ENCODE results near the gene MLLT6.

MLLT6 gene

DNA sequence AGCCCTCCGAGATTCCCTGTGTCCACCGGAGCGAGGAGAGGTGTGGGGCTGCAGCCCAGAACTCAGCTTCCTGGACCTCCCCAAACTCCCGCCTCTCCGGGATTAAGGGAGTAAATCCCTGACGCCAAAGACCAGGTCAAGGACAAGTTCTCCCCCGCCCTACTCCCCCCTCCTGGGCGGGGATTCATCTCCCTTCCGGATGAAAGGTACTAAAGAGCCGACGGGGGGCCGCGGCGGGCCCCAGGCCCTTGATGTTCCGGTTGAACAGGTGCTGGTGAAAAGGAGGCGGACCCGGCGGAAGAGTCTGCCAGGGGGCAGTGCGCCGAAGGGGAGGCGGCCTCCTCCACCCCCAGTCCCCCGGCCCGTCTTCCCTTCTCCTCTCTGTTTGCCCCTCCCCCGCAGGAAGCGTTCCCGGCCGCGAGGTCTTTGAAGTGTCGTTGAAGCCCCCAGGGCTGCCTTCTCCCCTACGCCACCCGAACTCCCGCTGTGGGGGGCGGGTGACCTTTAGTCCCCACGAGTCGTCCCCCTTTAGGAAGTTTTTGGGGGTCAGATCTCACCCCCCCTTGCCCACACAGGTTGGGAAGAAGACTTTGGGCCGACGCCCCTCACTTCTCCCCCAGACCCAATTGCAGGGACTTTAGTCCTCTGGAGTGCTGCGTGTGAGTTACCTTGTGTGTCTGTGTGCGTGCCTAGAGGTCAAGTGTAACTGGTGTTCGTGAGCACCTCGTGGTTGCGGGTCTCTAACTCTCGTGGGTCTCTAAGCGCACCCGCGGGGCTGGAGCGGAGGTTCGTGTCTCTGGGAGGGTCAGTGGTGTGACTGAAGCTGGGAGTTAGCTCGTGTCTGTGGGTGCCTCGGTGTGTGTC is 1.1 kb upstream of the MLLT6 start:
- H3K27me3 ChIP-seq (replicated peaks in 2 of 5; ENCODE audit: control insufficient read depth in 4 of 5, insufficient read depth in 5 of 5, low read length in 4 of 5) = no peaks in the 10 kb centered on the region
- peak overlapping the region; percentile 69 to 96 (median 86) for H3K4me3 ChIP-seq (ENCODE audit: control insufficient read depth in 1 of 7, extremely low read depth in 1 of 7, insufficient read depth in 4 of 7, low read depth in 2 of 7, low read length in 6 of 7)
- POLR2A ChIA-PET = no interaction called here
- CTCF ChIA-PET = interaction anchor here (0.6 to 4.3 kb wide), 3 partner anchors 16 to 27 kb away, joined by 4 to 18 read pairs (median 16); no protein-coding TSS in a partner anchor
- peak overlapping the region; percentile 72 to 86 for H3K27ac ChIP-seq (ENCODE audit: insufficient read depth in 1 of 2, low read depth in 1 of 2, low read length in 2 of 2, poor library complexity in 1 of 2, severe bottlenecking in 2 of 2)
- H3K9me3 ChIP-seq (ENCODE audit: control extremely low read depth in 1 of 5, control insufficient read depth in 4 of 5, insufficient read depth in 2 of 5, low read depth in 1 of 5, low read length in 4 of 5) = no peaks in the 10 kb centered on the region
- H3K4me1 ChIP-seq (ENCODE audit: control extremely low read depth in 1 of 4, control insufficient read depth in 4 of 4, insufficient read depth in 4 of 4, low read length in 3 of 4) = peaks cover 4 to 63% (median 48%) of the 10 kb centered on the region in 4 experiments
- WGBS (ENCODE audit: insufficient coverage) = 0% methylated on average over 23 of the region's 50 CpGs
- peaks cover 0 to 13% (median 8%) of the 10 kb centered on the region in 4 experiments for H3K36me3 ChIP-seq (ENCODE audit: control insufficient read depth in 4 of 4, insufficient read depth in 4 of 4, low read length in 3 of 4)
- peak; percentile 58 to 73 (median 66) for DNase-seq

DNA sequence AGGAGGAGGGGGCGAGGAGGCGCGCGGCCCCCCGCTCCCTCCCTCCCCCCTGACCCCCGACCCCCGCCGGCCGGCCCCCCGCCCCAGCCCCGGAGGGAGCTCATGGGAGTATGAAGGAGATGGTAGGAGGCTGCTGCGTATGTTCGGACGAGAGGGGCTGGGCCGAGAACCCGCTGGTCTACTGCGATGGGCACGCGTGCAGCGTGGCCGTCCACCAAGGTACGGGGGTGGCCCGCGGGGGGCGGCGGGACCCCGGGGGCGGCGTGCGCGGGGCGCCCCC is 390 bp downstream of the MLLT6 start:
- no peak for DNase-seq
- Histone ChIP-seq H3K36me3 (ENCODE audit: control insufficient read depth in 4 of 4, insufficient read depth in 4 of 4, low read length in 3 of 4) (peaks cover 0 to 23% (median 20%) of the 10 kb centered on the region in 4 experiments), H3K27ac (ENCODE audit: insufficient read depth in 1 of 2, low read depth in 1 of 2, low read length in 2 of 2, poor library complexity in 1 of 2, severe bottlenecking in 2 of 2) (no peak overlapping the region), H3K9me3 (ENCODE audit: control extremely low read depth in 1 of 5, control insufficient read depth in 4 of 5, insufficient read depth in 2 of 5, low read depth in 1 of 5, low read length in 4 of 5) (no peaks in the 10 kb centered on the region), H3K4me1 (ENCODE audit: control extremely low read depth in 1 of 4, control insufficient read depth in 4 of 4, insufficient read depth in 4 of 4, low read length in 3 of 4) (peaks cover 4 to 68% (median 52%) of the 10 kb centered on the region in 4 experiments), H3K27me3 (replicated peaks in 2 of 5; ENCODE audit: control insufficient read depth in 4 of 5, insufficient read depth in 5 of 5, low read length in 4 of 5) (no peaks in the 10 kb centered on the region), H3K4me3 (ENCODE audit: control insufficient read depth in 1 of 7, extremely low read depth in 1 of 7, insufficient read depth in 4 of 7, low read depth in 2 of 7, low read length in 6 of 7) (peak overlapping the region; percentile 51 to 96 (median 86))
- POLR2A ChIA-PET = interaction anchor here (0.6 to 0.7 kb wide), 2 partner anchors 19 to 20 kb away, joined by 3 to 5 read pairs; no protein-coding TSS in a partner anchor
- CTCF ChIA-PET = interaction anchor here (3.0 to 4.3 kb wide), 2 partner anchors 19 to 28 kb away, joined by 16 to 18 read pairs; no protein-coding TSS in a partner anchor
- WGBS (ENCODE audit: insufficient coverage) = 0% methylated on average over 5 of the region's 32 CpGs

DNA sequence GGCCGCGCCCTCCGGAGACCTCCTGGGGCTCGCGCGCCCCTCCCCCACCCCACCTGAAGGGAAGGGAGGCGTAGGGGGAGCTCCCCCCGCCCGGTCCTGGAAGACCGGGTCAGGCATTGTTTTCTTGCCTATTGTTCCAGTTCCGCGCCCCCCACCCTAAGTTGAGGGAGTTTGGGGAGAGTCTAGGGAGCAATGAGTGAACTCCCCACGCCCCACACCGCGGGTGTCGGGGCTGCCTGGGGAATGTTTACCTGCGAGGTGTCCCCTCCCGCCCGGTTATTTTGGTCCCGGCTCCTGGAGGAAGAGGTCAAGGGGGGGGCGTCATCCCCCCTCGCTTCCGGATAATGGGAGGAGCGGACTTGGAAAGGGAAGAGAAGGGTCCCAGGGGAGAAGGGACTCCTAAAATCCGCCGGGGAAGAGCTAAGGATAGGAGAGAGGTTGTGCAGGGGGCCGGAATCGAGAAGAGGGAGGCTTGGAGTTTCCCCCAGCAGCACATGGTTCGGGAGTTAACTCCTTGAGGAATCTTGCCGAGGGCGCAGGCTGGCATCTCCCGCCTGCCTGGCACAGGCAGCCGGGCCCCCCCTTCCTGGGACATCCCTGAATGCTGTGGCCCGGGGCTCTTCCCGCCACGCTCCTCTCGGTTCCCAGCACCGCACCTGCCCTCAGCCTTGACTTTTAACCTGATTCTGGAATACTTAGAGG is 881 bp downstream of the MLLT6 start:
- DNase-seq = no peak
- WGBS (ENCODE audit: insufficient coverage) = 0% methylated on average over 22 of the region's 38 CpGs
- no peaks in the 10 kb centered on the region for H3K27me3 ChIP-seq (replicated peaks in 2 of 5; ENCODE audit: control insufficient read depth in 4 of 5, insufficient read depth in 5 of 5, low read length in 4 of 5)
- no peaks in the 10 kb centered on the region for H3K9me3 ChIP-seq (ENCODE audit: control extremely low read depth in 1 of 5, control insufficient read depth in 4 of 5, insufficient read depth in 2 of 5, low read depth in 1 of 5, low read length in 4 of 5)
- ChIA-PET CTCF (interaction anchor here (1.0 to 4.3 kb wide), 3 partner anchors 18 to 29 kb away, joined by 5 to 18 read pairs (median 16); no protein-coding TSS in a partner anchor), POLR2A (interaction anchor here (1.5 kb wide), 1 partner anchor 18 kb away, joined by 7 read pairs; no protein-coding TSS in a partner anchor)
- H3K27ac ChIP-seq (ENCODE audit: insufficient read depth in 1 of 2, low read depth in 1 of 2, low read length in 2 of 2, poor library complexity in 1 of 2, severe bottlenecking in 2 of 2) = peak overlapping the region in 1 of 2 experiments; percentile 70
- peaks cover 0 to 24% (median 23%) of the 10 kb centered on the region in 4 experiments for H3K36me3 ChIP-seq (ENCODE audit: control insufficient read depth in 4 of 4, insufficient read depth in 4 of 4, low read length in 3 of 4)
- H3K4me3 ChIP-seq (ENCODE audit: control insufficient read depth in 1 of 7, extremely low read depth in 1 of 7, insufficient read depth in 4 of 7, low read depth in 2 of 7, low read length in 6 of 7) = peak overlapping the region; percentile 51 to 96 (median 86)
- H3K4me1 ChIP-seq (ENCODE audit: control extremely low read depth in 1 of 4, control insufficient read depth in 4 of 4, insufficient read depth in 4 of 4, low read length in 3 of 4) = peaks cover 3 to 70% (median 55%) of the 10 kb centered on the region in 4 experiments

DNA sequence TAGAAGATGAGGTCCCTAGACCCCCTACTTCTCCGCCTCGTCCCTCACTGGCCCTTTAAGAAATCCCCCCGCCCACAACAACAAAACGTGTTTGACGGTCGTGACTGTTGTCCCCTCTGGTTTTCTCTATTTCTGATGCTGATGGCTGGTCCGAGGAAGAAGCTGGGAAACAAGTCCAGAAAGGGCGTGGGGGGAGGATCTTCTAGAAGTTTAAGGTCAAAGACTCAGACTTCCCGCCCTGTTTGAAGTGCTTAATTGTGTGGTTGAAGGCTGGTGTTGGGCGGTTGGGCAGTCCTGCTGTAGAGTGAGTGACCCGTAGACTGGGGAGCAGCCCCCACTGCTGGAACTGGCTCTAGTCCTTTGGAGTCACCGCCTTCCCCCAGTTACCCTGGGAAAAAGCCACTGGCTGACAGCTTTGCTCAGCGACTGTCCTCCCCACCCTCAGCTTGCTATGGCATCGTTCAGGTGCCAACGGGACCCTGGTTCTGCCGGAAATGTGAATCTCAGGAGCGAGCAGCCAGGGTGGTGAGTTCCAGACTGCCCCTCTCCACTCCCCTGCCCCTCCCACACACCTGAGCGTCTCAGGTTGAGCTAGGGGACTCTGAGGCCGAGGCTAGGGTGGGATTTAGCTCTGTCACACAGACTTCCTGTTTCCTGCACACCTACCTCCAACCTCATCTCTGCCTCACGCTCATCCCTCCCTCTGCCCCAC is 1.6 kb downstream of the MLLT6 start:
- POLR2A ChIA-PET = interaction anchor here (1.5 kb wide), 1 partner anchor 17 kb away, joined by 7 read pairs; no protein-coding TSS in a partner anchor
- Histone ChIP-seq H3K4me3 (ENCODE audit: control insufficient read depth in 1 of 7, extremely low read depth in 1 of 7, insufficient read depth in 4 of 7, low read depth in 2 of 7, low read length in 6 of 7) (peak overlapping the region; percentile 51 to 96 (median 86)), H3K27ac (ENCODE audit: insufficient read depth in 1 of 2, low read depth in 1 of 2, low read length in 2 of 2, poor library complexity in 1 of 2, severe bottlenecking in 2 of 2) (no peak overlapping the region), H3K36me3 (ENCODE audit: control insufficient read depth in 4 of 4, insufficient read depth in 4 of 4, low read length in 3 of 4) (peaks cover 0 to 31% (median 23%) of the 10 kb centered on the region in 4 experiments), H3K4me1 (ENCODE audit: control extremely low read depth in 1 of 4, control insufficient read depth in 4 of 4, insufficient read depth in 4 of 4, low read length in 3 of 4) (peaks cover 0 to 70% (median 55%) of the 10 kb centered on the region in 4 experiments), H3K9me3 (ENCODE audit: control extremely low read depth in 1 of 5, control insufficient read depth in 4 of 5, insufficient read depth in 2 of 5, low read depth in 1 of 5, low read length in 4 of 5) (no peaks in the 10 kb centered on the region), H3K27me3 (replicated peaks in 2 of 5; ENCODE audit: control insufficient read depth in 4 of 5, insufficient read depth in 5 of 5, low read length in 4 of 5) (no peaks in the 10 kb centered on the region)
- DNase-seq = no peak
- WGBS (ENCODE audit: insufficient coverage) = 56% methylated on average over 7 of the region's 20 CpGs
- CTCF ChIA-PET = interaction anchor here (0.6 to 4.3 kb wide), 5 partner anchors 17 to 41 kb away, joined by 3 to 18 read pairs (median 5); no protein-coding TSS in a partner anchor

GRCh38 chr17:38707678-38708351 is 2.7 kb downstream of the MLLT6 start:
- POLR2A ChIA-PET = no interaction called here
- H3K36me3 ChIP-seq (ENCODE audit: control insufficient read depth in 4 of 4, insufficient read depth in 4 of 4, low read length in 3 of 4) = peaks cover 0 to 41% (median 30%) of the 10 kb centered on the region in 4 experiments
- no peak overlapping the region for H3K27ac ChIP-seq (ENCODE audit: insufficient read depth in 1 of 2, low read depth in 1 of 2, low read length in 2 of 2, poor library complexity in 1 of 2, severe bottlenecking in 2 of 2)
- H3K27me3 ChIP-seq (replicated peaks in 2 of 5; ENCODE audit: control insufficient read depth in 4 of 5, insufficient read depth in 5 of 5, low read length in 4 of 5) = no peaks in the 10 kb centered on the region
- WGBS (ENCODE audit: insufficient coverage) = 94% methylated on average over 18 of the region's 21 CpGs
- no peak overlapping the region for H3K4me3 ChIP-seq (ENCODE audit: control insufficient read depth in 1 of 7, extremely low read depth in 1 of 7, insufficient read depth in 4 of 7, low read depth in 2 of 7, low read length in 6 of 7)
- no peaks in the 10 kb centered on the region for H3K9me3 ChIP-seq (ENCODE audit: control extremely low read depth in 1 of 5, control insufficient read depth in 4 of 5, insufficient read depth in 2 of 5, low read depth in 1 of 5, low read length in 4 of 5)
- CTCF ChIA-PET = interaction anchor here (0.9 to 4.3 kb wide), 3 partner anchors 16 to 24 kb away, joined by 3 to 25 read pairs (median 18); no protein-coding TSS in a partner anchor
- peaks cover 0 to 70% (median 57%) of the 10 kb centered on the region in 4 experiments for H3K4me1 ChIP-seq (ENCODE audit: control extremely low read depth in 1 of 4, control insufficient read depth in 4 of 4, insufficient read depth in 4 of 4, low read length in 3 of 4)
- DNase-seq = no peak

GRCh38 chr17:38709104-38709820 is 4.2 kb downstream of the MLLT6 start:
- Histone ChIP-seq H3K4me1 (ENCODE audit: control extremely low read depth in 1 of 4, control insufficient read depth in 4 of 4, insufficient read depth in 4 of 4, low read length in 3 of 4) (peaks cover 0 to 56% (median 46%) of the 10 kb centered on the region in 4 experiments), H3K4me3 (ENCODE audit: control insufficient read depth in 1 of 7, extremely low read depth in 1 of 7, insufficient read depth in 4 of 7, low read depth in 2 of 7, low read length in 6 of 7) (no peak overlapping the region), H3K27me3 (replicated peaks in 2 of 5; ENCODE audit: control insufficient read depth in 4 of 5, insufficient read depth in 5 of 5, low read length in 4 of 5) (no peaks in the 10 kb centered on the region), H3K36me3 (ENCODE audit: control insufficient read depth in 4 of 4, insufficient read depth in 4 of 4, low read length in 3 of 4) (peaks cover 4 to 55% (median 42%) of the 10 kb centered on the region in 4 experiments), H3K9me3 (ENCODE audit: control extremely low read depth in 1 of 5, control insufficient read depth in 4 of 5, insufficient read depth in 2 of 5, low read depth in 1 of 5, low read length in 4 of 5) (no peaks in the 10 kb centered on the region), H3K27ac (ENCODE audit: insufficient read depth in 1 of 2, low read depth in 1 of 2, low read length in 2 of 2, poor library complexity in 1 of 2, severe bottlenecking in 2 of 2) (no peak overlapping the region)
- POLR2A ChIA-PET = no interaction called here
- WGBS (ENCODE audit: insufficient coverage) = 96% methylated on average over 17 of the region's 18 CpGs
- CTCF ChIA-PET = interaction anchor here (0.8 to 4.0 kb wide), 9 partner anchors 12 to 151 kb away, joined by 3 to 25 read pairs (median 5); no protein-coding TSS in a partner anchor
- no peak for DNase-seq
